CD1c-positive myeloid dendritic cell (primary cell): Measurements from ENCODE around the gene UBXN7.
"Not testable (repeated sequence)": the region's sequence is repeated elsewhere in the genome, so short reads cannot be mapped to it uniquely, and the experiment has no call there.

Experiments used
- DNase-seq: peaks from one replicate; pipeline ENCODE4 v3.0.0-alpha.2; 2016; ENCODE audit errors: extremely low spot score

The UBXN7 gene

DNA sequence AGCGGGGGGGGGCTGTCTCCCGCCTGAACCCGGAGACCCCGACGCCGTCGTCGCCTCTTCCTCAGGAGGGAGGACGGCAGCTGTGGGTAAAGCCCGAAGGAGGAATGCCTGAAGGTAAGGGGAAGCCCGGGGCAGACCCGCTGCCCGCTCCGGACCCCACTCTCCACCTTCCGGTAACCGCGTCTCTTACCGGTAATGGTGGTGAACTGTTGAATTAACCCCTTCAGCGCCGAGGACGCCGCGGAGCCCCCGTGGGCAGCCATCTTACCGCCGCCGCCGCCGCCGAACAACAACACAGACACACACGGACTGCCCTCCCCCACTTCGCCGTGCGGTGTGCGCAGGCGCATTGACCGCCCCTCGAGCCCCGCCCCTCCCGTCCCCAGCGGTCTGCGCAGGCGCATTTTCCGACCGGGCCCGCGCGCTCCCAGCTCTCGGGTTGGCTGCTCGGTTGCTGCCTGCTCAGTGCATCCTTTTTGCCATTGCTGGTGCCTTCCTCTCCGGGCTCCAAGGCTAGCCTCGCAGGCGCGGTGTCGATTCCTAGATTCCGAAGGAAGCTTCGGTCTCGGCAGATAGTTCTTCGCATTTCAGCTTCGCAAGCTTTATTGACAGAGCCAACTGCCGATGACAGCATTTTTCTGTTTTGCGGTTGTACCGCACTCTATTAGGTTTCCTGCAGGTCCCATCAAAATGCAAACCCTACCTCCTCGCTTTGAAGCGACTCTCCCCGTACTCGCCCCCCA, at the start of gene UBXN7:
TSS of gene UBXN7 (minus strand) at position 291 of the 743 bp plus-strand sequence. CDS start at position 263, 28 bp downstream.
- DNase-seq: peak; percentile 97

DNA sequence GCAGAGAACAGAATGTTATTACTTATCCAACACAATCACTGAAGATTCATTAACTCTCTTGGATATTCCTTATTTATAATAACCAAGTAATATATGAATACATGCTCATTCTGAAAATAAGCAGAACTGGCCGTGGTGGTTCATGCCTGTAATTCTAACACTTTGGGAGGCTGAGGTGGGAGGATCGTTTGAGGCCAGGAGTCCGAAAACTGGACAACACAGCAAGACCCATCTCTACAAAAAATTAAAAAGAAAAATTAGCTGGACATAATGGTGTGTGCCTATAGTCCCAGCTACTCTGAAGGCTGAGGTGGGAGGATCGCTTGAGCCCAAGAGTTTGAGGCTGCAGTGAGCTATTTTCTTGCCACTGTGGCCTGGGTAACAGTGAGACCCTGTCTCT, 45.5 kb upstream of the UBXN7 start:
- DNase-seq: no peak

DNA sequence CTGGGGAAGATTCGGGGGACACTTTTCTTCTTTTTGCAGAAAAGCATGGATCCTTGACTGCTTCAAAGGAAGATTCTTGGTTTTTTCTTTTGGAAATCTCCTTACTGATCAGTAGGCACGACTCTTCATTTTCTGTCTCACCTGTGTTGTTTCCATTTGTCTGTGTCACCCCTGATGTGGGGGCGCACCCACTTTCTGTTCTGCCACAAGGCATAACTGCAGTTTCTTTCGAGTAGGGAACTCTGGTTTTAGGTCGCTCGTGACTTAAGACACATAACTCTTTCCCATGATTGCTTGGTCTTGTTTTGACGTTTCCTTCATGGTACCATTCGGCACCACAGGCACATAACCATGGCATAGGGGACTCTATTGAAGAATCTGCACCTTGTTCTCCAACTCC, 40.1 kb upstream of the UBXN7 start:
- DNase-seq: no peak

- no peak for DNase-seq
Measured at GRCh38 chr3:196471551-196471950, 39.3 kb upstream of the UBXN7 start.

GRCh38 chr3:196470182-196470581, 38.0 kb upstream of the UBXN7 start:
- DNase-seq: not testable (repeated sequence)

GRCh38 chr3:196463804-196464203, 31.6 kb upstream of the UBXN7 start:
- DNase-seq: no peak

DNA sequence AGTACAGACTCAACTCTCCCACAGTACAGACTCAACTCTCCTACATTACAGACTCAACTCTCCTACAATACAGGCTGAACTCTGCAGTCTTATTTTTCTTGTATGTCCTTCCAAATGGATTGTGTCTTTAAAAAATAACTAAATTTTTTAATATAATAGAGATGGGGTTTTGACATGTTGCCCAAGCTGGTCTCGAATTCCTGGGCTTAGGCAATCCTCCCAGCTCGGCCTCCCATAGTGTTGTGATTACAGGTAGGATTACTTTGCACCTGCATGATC, 31.2 kb upstream of the UBXN7 start:
- no peak for DNase-seq

DNA sequence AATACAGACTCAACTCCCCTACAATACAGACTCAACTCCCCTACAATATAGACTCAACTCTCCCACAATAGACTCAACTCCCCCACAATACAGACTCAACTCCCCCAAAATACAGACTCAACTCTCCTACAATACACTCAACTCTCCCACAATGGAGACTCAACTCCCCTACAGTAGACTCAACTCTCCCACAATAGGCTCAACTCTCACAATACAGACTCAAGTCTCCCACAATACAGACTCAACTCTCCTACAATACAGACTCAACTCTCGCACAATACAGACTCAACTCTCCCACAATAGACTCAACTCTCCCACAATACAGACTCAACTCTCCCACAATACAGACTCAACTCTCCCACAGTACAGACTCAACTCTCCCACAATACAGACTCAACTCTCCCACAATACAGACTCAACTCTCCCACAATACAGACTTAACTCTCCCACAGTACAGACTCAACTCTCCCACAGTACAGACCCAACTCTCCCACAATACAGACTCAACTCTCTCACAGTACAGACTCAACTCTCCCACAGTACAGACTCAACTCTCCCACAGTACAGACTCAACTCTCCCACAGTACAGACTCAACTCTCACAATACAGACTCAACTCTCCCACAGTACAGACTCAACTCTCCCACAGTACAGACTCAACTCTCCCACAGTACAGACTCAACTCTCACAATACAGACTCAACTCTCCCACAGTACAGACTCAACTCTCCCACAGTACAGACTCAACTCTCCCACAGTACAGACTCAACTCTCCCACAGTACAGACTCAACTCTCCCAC, 30.7 kb upstream of the UBXN7 start:
- not testable (repeated sequence) for DNase-seq

GRCh38 chr3:196458063-196458462, 25.8 kb upstream of the UBXN7 start:
- DNase-seq: no peak

DNA sequence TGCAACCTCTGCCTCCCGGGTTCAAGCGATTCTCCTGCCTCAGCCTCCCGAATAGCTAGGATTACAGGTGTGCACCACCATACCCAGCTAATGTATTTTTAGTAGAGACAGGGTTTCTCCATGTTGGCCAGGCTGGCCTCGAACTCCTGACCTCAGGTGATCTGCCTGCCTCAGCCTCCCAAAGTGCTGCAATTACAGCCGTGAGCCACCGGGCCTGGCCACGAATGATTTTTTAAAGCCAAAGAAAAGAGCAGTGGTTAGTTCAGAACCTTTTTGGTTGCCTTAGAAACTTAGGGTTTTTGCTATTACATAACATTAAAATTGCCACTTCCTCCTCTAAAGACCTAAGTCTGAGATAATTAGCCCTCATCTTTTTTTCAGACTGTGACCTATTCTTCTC, 25.2 kb upstream of the UBXN7 start:
- peak; percentile 36 for DNase-seq

- DNase-seq: no peak
Measured at GRCh38 chr3:196454935-196455334, 22.7 kb upstream of the UBXN7 start.

GRCh38 chr3:196445391-196445790, 13.2 kb upstream of the UBXN7 start:
- DNase-seq: not testable (repeated sequence)

- no peak for DNase-seq
Measured at GRCh38 chr3:196444500-196444894, 12.3 kb upstream of the UBXN7 start.

DNA sequence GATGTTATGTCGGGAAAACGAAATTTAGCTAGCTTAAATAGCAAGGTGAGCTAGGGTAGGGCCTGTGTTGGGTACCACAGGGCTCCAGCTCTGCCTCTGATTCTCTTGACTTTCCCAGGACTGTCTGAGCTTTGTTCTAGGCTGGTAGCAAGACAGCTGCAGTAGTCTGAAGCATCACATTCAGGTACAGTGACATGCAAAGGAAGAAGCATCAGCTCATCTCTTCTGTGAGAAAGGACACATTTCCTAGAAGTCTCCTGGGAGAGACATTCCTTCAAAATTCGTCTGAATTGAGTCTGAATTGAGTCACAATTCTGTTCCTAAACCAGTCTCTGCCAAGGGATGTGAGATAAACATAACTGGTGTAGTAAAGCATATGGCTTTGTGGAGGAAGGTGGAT, 8.5 kb upstream of the UBXN7 start:
- no peak for DNase-seq

DNA sequence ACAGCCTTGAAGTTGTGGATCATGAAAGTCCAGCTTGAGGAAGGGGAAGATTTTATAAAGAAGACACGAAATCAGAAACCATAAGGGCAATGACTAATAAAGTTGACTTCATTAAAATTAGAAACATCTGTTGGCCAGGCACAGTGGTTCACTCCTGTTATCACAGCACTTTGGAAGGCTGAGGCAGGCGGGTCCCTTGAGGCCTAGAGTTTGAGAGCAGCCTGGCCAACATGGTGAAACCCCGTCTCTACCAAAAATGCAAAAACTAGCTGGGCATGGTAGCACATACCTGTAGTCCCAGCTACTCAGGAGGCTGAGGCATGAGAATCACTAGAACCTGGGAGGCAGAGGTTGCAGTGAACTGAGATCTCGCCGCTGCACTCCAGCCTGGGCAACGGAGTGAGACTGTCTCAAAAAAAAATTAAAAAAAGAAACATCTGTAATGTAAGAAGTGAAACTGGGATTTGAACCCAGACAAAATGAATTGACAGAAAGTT, 7.9 kb upstream of the UBXN7 start:
- no peak for DNase-seq

DNA sequence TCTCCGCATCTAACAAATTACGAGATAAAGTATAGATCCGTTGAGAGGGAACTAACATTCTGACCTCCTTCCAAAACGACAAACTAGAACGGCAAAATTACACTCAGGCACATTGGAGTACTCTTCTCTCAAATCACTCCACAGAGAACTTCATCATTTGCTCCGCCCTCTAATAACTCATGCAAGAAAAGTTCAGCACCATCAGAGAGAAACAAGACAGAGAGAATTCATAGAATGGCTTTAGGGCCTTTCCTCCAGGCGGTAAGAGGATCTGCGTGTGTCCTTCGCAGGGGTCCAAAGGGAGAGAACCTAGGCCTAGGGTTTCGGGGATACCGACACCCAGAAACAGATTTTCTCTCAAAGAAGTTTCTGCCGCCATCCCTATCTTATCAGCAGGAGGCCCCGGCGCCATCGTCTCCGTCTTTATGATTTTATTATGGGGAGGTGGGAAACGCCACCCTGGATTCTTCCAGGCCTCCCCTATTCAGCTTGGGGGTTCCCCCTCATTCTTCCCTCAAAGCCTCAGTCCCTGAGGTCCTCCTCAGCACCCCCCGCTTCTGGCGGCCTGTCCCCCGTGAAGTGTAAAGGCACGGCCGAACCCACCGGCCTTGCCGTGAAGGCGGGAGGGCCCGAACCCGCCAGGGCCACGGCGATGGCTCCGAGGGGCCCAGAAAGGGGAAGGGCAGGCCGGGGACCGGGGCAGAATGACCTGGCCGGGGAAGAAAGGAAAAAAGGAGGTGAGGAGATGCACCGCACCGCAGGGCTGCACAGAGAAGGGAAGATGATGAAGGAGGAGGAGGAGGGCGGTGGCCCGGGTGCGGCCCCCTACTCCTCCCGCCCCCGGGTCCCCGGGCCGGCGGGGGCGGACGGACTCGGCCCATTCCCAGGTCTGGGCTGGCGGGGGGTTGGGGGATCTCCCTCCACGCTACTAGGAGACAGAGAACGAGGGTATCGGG, 768 bp downstream of the UBXN7 start:
- DNase-seq: peak; percentile 43

- DNase-seq: no peak
Measured at GRCh38 chr3:196428041-196428440, 4.2 kb downstream of the UBXN7 start.

GRCh38 chr3:196424421-196424820, 7.8 kb downstream of the UBXN7 start:
- DNase-seq: not testable (repeated sequence)

- DNase-seq: no peak
Measured at GRCh38 chr3:196423044-196423781, 9.0 kb downstream of the UBXN7 start.

GRCh38 chr3:196421668-196422067, 10.6 kb downstream of the UBXN7 start:
- not testable (repeated sequence) for DNase-seq

- DNase-seq: no peak
Measured at GRCh38 chr3:196419386-196419785, 12.8 kb downstream of the UBXN7 start.
